GM19023 (cell line): ENCODE measurements around the gene SLC25A21.
"Not testable (repeated sequence)": the region's sequence is repeated elsewhere in the genome, so short reads cannot be mapped to it uniquely, and the experiment has no call there.

ENCODE experiments used
- ATAC-seq: cut with Tn5 transposase; IDR thresholded peaks from one replicate; pipeline ENCODE4 v1.9.1; 2021; ENCODE audit warnings: mild to moderate bottlenecking, moderate library complexity; ENCODE audit not compliant: unreplicated experiment

The SLC25A21 gene

DNA sequence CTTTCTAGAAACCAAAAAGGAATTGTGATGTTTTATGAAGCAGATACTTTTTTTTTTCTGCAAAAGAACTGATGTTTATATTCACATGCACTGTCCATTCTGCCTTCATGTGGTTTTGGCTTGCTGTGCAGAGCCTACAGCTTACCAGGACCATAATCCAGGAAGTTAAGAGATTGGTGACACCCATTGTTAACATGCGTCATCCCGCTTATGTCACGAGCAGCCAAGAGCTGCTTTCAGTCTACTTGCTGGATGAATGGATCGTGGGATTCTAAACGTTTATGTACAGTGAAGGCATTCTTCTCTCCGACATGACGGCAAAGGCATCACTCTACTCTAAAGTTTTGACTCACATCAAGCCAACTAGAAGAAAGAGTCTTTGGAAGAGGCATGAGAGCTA, 434.1 kb downstream of the SLC25A21 start:
- no peak for ATAC-seq

DNA sequence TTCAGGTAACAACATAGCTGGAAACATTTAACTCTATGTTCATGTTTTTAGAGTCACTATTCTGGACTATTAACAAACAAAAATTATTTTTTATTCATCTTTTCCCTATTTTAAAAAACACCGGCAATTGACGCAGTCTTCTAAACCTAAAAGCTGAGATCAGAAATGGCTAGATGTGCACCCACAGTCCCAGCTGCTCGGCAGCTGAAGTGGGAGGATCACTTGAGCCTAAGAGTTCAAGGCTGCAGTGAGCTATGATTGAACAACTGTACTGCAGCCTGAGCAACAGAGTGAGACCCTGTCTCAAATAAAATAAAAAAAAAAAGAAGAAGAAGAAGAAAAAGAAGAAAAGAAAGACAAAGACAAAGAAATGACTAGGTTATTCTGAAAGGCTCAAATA, 446.3 kb downstream of the SLC25A21 start:
- no peak for ATAC-seq

DNA sequence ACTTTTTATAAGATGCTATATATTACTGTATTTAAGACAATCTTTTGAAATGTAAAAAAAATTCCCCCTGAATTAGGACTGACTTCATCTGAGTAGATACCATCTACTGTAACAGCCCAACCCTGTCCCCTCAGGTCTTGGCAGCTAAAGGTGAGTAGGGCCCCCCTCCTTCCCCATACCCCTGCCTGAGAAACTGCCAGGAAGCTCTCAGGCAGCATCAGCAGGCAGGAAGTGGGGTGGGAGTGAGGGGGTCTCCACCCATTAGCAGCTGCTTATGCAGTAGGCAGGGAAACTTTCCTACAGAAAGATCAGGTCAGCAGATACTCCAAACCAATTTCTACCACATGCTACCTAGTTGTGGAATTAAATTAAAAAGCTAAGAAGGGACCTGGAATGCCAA, 448.2 kb downstream of the SLC25A21 start:
- ATAC-seq: no peak

DNA sequence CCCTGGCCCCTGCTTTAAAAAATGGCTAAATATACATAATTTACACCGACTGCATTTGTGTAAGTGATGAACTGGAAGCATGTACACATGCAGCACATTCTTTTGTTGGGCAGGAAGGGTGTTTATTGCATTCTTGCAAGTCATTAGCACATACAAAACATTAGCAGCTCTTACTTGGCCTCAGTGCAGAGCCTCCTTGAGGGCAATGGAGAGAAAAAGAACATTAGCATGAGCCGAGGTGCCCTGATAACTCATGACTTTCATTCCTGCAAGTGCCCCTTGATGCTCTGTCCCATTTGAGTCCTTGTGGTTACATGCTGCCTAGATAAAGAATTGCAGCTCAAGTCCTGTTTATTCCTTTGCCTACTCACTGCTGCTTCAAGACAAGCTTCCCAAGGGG, 448.9 kb downstream of the SLC25A21 start:
- no peak for ATAC-seq

DNA sequence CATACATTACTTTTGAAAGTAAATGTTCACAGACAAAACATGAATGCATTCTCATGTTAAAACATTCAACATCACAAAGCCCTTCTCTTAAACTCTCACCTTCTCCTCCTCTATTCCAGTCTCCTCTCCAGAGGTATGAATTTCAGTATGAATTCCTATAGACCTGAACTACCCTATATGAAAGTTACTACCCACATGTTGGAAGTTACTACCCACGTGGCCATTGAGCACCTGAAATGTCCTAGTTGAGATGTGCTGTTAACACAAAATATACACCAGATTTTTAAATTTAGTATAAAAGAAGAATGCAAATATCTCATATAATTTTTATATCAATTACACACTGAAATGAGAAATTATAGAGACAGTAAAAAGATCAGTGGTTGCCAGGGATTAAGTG, 450.5 kb downstream of the SLC25A21 start:
- ATAC-seq: no peak

DNA sequence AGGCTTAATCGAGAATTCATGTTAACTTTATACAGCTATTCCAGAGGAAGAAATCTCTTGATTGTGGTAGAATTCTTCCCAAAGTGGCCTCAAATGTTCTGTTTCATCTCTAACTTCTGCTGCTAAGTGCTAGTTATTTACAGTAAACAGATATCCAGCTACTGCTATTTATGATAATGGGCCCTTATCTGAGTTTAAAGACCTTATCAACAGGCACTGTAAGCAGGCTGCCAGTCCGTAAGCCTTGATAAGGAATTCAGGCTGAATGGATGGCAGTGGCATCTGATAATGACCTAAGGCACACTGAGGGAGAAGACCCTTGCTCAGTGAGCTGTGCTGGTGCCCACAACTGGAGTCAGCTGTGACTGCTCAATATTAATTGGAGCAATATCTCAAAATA, 451.7 kb downstream of the SLC25A21 start:
- no peak for ATAC-seq

DNA sequence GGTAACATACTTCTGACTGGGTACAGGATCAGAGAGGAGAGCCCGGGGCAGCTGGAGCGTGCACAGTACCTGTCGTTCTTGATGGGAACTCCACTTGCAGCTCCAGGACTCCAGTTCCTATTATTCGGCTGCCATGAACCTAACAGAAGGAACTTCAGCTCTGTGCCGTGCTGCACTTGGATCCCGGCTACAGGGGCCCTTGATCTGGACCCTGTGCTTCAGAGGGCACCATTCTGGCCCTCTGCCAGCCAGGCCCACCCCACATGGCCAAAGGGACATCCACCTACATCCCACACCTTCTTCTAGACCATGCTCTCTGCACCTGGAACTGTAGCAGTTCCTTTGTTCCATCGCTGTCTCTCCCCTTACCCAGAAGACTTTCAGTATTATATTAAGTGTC, 452.6 kb downstream of the SLC25A21 start:
- ATAC-seq: no peak

DNA sequence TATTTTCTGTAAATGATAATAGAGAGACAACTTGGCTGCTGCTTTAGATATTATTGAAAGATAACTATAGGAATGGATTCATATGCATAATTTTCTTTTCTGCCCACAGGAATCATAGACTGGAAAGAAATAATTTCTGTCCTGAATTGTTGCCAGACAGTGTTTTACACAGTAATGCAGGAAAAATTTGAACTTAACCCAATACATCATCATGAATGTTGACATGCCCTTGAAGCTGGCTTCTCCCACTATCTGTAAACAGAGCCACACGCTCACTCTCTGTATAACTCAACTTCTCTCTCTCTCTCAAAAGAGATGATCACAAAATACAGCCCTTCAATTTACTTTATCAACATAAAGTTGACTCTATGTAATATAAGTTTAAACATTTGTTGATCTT, 454.2 kb downstream of the SLC25A21 start:
- ATAC-seq: no peak

DNA sequence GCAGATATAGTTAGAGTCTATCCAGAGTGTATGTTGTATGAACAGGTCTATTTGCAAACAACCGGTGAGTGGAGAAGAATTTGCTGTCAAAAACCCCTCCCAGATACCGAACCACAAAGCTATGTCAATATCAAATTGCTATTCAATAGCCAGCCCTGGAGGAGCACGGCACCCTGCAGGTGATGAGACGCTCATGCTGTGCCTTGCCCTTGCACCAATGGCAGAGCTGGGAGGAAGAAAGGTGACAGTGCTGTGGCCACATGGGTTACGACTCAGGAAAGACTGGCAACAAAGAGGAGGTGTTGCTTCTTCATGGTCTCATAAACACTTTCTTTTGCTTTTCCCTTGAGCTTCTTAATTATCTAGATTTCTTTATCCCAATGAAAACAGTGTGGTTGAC, 455.0 kb downstream of the SLC25A21 start:
- no peak for ATAC-seq

DNA sequence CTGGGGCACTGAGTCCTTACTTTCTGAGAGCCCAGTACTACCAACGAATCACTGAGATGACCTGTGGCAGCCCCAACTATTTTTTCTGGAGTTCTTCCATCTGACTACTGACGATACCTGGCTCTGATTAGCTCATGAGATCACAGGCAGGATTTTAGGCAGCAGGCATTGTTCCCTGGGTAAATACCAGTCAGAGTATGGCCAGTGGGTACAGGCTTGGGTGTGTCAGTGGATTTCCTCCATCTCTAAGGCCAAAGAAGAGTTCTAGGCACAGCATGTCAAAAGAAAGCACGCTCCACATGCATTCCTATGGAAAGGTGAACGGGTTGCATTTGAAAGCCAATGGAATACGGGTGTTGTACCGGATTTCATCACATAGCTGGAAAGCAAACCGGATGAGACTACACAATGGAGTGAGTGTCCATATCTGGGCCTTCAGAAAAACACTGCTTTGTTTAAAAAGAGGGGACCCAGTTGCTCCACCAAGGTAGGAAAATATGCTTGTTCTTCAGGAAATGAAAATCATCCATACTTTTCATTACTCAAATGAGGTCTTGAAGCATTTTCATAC, 455.7 kb downstream of the SLC25A21 start:
- no peak for ATAC-seq

DNA sequence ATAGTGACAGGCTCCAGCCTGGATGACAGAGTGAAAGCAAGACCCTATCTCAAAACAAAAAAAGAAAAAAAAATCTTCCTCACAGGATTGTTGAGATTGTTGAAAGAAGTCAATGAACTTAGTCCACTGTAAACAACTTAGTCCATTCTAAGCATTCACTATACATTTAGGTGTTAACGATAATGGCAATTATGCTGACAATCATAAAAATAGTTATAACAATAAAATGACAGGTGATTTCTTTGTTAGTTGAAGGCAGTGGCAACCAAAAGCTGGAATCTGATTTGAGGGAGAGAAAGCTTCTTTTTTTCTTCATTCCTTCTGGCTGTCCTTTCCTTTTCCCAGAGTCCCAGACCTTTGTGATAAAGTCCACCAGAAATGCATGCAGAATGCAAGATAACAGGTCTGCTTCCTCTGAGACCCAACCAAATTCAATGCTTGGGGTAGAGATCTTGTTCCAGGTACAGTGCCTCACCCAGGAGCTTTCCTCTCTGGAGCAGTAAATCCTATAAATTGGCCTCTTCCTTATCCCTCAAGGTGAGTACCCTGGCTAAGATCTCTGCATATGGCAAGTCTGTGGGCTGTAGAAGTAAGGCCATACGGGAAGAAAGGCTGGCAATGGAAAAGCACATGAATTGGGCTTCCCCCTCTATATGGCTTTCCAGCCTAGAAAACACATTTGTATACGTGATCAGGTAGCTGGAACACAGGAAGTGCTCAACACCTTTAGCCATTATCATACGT, 458.3 kb downstream of the SLC25A21 start:
- no peak for ATAC-seq

DNA sequence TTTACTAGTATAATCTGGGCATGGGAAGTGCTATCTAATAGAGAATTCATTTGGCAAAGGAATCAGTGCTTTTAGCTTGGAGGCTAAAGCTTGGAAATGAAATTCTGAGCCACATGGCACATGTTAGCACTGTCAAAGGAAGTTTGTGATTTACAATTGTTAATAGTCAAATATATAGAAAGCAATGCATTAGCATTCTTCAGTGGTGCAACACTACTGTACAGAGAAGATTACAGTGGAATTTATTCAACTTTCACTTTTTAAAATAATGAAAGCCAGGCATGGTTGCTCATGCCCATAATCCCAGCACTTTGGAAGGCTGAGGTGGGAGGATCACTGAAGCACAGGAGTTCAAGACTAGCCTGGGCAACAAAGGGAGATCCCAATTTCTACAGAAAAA, 464.8 kb downstream of the SLC25A21 start:
- no peak for ATAC-seq

DNA sequence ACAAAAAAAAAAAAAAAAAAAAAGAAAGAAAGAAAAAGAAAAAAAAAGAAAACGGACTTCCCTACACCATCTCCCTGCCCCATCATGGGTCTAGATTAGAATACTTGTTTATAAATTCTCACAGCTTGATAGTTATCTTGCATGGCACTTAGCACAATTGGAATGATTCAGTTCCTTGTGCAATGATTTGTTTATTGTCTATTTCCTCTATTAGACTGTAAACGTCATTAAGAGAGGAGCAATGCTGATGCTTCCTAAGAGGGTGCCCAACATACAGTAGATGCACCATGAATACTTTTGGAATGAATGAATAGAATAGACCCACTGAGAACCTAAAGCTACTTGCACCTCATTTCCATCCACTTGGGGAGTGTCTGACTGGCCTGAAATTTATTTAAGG, 469.9 kb downstream of the SLC25A21 start:
- no peak for ATAC-seq

DNA sequence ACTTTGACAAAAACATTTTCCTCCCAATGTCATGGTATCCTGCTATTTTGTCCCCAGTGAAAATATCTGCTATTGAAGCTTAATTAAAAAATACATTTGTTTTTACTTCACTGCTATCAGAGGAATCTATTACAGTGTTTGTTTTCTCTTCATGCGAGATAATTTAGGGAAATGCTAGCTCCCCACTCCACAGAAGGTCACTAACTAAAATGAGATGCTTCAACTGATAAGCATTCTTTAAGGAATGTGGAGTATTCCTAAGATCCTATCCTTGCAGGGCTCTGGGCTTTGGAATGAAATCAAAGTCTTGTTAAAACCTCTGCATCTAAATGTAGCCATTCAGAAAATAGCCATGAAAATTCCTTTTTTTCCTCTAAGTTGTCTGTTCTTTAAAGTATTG, 471.3 kb downstream of the SLC25A21 start:
- no peak for ATAC-seq

DNA sequence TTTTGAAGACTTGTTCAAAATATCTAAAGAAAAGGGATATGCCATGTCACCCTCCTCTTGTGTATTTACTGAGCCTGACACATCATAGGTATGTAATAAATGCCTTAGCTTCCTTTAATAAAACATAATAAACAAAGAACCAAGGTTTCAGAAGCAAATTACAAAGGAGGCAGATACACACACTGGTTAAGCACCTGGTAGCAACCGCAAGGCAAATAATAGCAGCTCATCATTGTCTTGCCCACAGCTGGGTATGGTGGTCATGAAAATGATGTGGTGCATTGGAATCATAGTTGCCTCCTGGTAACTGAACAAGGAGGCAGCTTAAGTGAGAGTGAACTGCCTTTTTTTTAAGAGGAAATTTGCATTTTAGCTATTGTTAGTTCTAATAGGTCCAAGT, 471.8 kb downstream of the SLC25A21 start:
- ATAC-seq: no peak

DNA sequence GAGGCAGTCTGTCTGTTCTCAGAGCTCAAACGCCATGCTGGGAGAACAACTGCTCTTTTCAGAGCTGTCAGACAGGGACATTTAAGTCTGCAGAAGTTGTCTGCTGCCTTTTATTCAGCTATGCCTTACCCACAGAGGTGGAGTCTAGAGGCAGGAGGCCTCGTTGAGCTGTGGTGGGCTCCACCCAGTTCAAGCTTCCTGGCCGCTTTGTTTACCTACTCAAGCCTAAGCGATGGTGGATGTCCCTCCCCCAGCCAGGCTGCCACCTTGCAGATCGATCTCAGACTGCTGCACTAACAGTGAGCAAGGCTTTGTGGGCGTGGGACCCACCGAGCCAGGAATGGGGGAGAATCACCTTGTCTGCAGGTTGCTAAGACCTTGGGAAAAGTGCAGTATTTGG, 473.0 kb downstream of the SLC25A21 start:
- ATAC-seq: not testable (repeated sequence)

DNA sequence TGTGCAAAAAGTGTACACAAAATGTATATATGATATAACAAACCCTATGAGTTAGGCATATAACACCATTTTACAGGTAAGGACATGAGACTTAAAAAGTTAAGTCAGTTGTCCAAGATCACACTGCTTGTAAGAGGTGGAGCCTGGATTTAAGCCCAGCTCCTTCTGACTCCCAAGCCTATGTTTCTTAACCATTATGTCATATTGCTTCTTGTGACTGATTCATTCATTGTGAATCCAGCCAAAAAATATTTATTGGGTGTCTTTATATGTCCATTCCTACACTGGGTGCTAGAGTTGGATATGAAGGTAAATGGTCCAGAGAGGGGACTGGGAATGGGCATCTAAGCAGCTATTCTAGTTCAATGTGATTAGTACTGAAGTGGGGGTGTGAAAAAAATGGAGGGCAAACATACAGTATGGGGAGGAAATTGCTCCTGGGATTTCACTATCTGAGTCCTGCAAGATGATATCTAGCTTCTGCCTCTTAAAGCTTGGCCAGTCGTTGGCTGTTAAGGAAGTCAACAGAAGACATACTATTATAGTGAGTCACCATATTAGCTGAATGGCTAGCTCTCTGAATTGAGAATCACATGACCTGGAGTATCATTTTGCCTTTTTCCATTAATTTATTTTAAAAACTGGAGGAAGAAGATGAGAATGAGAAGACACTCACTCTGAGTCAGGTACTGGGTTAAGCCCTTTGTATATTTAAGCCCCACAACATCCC, 481.9 kb downstream of the SLC25A21 start:
- ATAC-seq: no peak

DNA sequence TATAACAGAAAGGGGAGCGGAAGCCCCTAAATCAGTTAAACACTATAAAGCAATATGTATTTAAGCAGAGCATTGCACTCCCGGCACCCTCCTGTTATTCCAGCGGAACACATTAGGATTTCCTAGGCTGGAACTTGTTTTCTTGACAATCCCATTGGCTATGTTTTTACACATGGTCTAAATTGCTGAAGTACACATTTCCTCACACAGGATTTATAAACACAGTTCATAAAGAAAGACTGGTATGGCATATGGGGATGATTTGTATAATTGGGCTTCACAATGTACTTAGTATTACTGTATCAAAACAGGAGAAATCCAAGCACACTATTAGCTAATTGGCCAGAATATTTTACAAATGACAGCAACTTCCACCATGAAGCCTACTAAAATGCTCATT, 487.5 kb downstream of the SLC25A21 start:
- ATAC-seq: no peak

DNA sequence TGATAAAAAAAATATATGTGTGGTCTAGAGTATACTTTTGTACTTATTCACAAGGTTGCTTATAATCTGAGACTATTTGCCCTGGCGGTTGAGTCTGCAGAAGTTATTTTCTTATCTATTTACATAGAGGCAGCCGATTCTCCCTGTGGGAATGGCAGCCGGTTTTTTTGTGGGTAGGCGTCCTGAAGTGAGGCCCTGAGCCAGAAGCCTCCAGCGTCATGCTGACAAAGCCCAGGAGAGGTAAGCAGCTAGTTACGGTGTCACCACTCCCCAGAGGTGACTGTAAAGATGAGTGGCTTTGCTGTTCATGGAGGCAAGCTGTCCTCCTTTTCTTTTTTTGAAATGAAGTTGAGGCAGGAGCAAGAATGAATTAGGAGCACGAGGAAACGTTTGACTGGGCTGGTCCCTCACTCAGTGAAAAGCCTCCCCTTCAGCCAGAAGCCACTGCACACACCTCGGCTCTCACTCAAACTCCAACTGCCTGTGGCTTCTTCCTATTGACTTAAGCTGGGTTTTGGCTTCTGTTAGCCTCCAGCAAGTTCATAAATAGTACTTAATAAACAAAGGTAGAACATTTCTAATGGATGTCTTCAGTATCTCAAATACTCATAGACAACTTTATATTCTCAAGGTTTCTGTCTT, 489.2 kb downstream of the SLC25A21 start:
- no peak for ATAC-seq

DNA sequence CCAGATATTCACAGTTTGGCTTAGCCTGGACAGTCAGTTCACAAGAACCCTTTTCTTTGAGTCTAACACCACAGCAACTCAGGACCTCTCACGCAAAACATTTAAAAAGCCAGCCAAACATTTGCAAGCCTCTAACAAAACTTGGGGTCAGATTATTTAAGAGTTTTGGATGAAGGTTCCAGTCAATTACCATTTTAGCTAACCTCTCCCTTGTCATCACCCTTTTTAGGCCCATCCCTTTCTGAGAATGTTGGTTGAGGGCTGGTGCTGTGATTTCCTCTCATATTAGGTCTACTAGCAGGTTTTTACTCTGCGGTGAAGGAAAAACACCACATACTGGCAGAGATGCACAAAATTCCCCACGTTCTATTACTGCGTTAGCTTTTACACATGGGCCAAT, 490.1 kb downstream of the SLC25A21 start:
- no peak for ATAC-seq

DNA sequence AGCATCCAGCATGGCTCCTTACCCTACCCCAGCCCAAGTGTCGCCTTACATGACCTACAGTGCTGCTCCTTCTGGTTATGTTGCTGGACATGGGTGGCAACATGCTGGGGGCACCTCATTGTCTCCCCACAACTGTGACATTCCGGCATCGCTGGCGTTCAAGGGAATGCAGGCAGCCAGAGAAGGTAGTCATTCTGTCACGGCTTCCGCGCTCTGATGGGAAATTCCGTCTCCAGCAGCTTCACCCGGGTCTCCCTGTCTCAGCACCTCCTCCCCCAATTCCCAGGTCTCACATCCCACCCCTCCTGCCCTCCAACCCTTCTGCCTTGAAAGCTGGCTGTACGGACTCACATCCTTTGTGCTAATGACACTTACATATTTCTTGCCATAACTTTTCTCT, 496.2 kb downstream of the SLC25A21 start:
- no peak for ATAC-seq

DNA sequence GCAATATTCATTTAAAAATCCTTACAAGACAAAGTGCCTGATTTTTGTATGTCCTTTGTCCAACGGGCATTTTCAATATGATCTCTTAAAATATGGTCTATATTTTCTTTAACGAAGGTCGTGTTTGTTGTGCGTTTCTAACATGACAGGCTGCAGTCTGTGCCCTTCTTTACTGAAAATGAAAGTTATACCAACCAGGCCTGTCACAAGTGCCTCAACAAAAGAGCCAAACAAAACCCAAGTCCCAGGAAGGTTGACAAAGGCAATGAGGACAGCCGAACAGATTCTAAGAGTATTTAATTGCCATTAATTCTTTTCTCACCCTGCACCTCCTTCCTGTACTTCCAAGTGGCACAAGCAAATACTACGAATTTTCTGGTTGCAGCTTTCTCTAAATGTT, 496.8 kb downstream of the SLC25A21 start:
- ATAC-seq: no peak
